HG03159 (cell line): ENCODE data around the gene KLK2.

Experiments
- ATAC-seq: cut with Tn5 transposase; IDR thresholded peaks from one replicate; pipeline ENCODE4 v1.9.1; 2021; ENCODE audit warnings: mild to moderate bottlenecking, moderate library complexity; ENCODE audit not compliant: unreplicated experiment

The KLK2 gene

GRCh38 chr19:50921426-50922316 lies 48.4 kb downstream of the KLK2 start:
- peak; percentile 34 for ATAC-seq

GRCh38 chr19:50922317-50922853 lies 49.1 kb downstream of the KLK2 start:
- peak; percentile 81 for ATAC-seq

GRCh38 chr19:50924586-50924985 lies 51.3 kb downstream of the KLK2 start:
- ATAC-seq: no peak

- no peak for ATAC-seq
Observed at GRCh38 chr19:50925734-50926133, 52.5 kb downstream of the KLK2 start.

- no peak for ATAC-seq
Observed at GRCh38 chr19:50926144-50926543, 52.9 kb downstream of the KLK2 start.

GRCh38 chr19:50928831-50929230 lies 55.6 kb downstream of the KLK2 start:
- no peak for ATAC-seq
